HG03196 (cell line): ENCODE data around the gene SOD3.

Experiments used
- ATAC-seq: cut with Tn5 transposase; IDR thresholded peaks from one replicate; pipeline ENCODE4 v1.9.1; 2021; ENCODE audit not compliant: unreplicated experiment

SOD3 gene

GRCh38 chr4:24801136-24801855 lies 5.9 kb downstream of the SOD3 start:
- ATAC-seq, result no peak

- ATAC-seq, result no peak
Measured at GRCh38 chr4:24802648-24803047, 7.3 kb downstream of the SOD3 start.

GRCh38 chr4:24805067-24805466 lies 9.7 kb downstream of the SOD3 start:
- no peak for ATAC-seq

- ATAC-seq, result no peak
Measured at GRCh38 chr4:24805566-24805965, 10.2 kb downstream of the SOD3 start.

GRCh38 chr4:24806206-24806990 lies 11.0 kb downstream of the SOD3 start:
- ATAC-seq, result no peak

- ATAC-seq, result no peak
Measured at GRCh38 chr4:24807611-24808010, 12.2 kb downstream of the SOD3 start.

GRCh38 chr4:24808261-24808660 lies 12.9 kb downstream of the SOD3 start:
- no peak for ATAC-seq

GRCh38 chr4:24808955-24809354 lies 13.6 kb downstream of the SOD3 start:
- no peak for ATAC-seq

GRCh38 chr4:24809376-24809775 lies 14.0 kb downstream of the SOD3 start:
- ATAC-seq, result no peak

GRCh38 chr4:24809815-24810405 lies 14.5 kb downstream of the SOD3 start:
- ATAC-seq, result no peak

GRCh38 chr4:24810871-24811631 lies 15.7 kb downstream of the SOD3 start:
- no peak for ATAC-seq

GRCh38 chr4:24813732-24814131 lies 18.4 kb downstream of the SOD3 start:
- ATAC-seq, result no peak

- no peak for ATAC-seq
Measured at GRCh38 chr4:24816797-24817196, 21.4 kb downstream of the SOD3 start.

- no peak for ATAC-seq
Measured at GRCh38 chr4:24820541-24820940, 25.2 kb downstream of the SOD3 start.

- ATAC-seq, result no peak
Measured at GRCh38 chr4:24824720-24825119, 29.3 kb downstream of the SOD3 start.

- no peak for ATAC-seq
Measured at GRCh38 chr4:24831637-24832036, 36.3 kb downstream of the SOD3 start.

- no peak for ATAC-seq
Measured at GRCh38 chr4:24835696-24836095, 40.3 kb downstream of the SOD3 start.

GRCh38 chr4:24836661-24837242 lies 41.4 kb downstream of the SOD3 start:
- ATAC-seq, result no peak

- ATAC-seq, result no peak
Measured at GRCh38 chr4:24837336-24837735, 42.0 kb downstream of the SOD3 start.

GRCh38 chr4:24837781-24838180 lies 42.4 kb downstream of the SOD3 start:
- ATAC-seq, result no peak

GRCh38 chr4:24840362-24840761 lies 45.0 kb downstream of the SOD3 start:
- no peak for ATAC-seq
